Measurements from ENCODE around the gene SSNA1. TPM values are rescaled to one million over a fixed set of nuclear protein-coding genes. Genes with fewer than 3 reads are reported as not detected.

SSNA1 gene
- total RNA-seq, 4 donors from 2014 or later = 26.7 to 69.3 (median 55.8) TPM

DNA sequence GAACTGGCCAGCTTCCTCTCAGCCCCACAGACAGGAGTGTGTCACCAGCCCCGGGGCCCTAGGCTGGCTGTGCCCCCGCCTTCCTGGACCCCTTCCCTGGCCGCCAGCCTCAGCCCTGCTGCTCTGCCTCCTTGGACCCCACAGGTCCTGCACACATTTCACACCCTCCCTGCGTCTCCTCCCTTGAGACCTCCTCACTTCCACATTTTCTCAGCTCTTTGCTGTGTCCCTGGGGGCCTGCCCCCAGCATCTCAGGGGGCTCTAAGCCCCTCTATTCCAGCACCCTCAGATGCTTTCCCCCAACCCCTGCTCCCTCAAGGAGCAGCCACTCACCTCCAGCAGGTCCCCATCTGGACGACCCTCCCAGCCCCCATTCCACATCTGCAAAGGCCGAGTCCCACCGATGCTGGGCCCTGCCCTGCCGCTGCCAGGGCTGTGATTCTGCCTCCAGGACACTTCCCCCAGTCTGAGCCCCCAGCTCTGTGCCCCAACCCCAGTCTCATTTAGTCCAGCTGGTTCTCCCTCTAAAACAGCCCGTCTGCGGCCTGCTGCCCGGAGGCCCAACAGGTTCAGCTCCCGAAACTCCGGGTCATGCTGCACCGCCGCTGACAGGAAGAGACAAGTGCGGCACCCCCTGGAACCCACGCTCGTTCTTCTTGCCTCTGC lies 46.4 kb downstream of the SSNA1 start:
- TF ChIP-seq, protein P1, sequence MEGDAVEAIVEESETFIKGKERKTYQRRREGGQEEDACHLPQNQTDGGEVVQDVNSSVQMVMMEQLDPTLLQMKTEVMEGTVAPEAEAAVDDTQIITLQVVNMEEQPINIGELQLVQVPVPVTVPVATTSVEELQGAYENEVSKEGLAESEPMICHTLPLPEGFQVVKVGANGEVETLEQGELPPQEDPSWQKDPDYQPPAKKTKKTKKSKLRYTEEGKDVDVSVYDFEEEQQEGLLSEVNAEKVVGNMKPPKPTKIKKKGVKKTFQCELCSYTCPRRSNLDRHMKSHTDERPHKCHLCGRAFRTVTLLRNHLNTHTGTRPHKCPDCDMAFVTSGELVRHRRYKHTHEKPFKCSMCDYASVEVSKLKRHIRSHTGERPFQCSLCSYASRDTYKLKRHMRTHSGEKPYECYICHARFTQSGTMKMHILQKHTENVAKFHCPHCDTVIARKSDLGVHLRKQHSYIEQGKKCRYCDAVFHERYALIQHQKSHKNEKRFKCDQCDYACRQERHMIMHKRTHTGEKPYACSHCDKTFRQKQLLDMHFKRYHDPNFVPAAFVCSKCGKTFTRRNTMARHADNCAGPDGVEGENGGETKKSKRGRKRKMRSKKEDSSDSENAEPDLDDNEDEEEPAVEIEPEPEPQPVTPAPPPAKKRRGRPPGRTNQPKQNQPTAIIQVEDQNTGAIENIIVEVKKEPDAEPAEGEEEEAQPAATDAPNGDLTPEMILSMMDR (IDR thresholded peaks at IDR 0.05; ENCODE audit: low read depth) = no peak

DNA sequence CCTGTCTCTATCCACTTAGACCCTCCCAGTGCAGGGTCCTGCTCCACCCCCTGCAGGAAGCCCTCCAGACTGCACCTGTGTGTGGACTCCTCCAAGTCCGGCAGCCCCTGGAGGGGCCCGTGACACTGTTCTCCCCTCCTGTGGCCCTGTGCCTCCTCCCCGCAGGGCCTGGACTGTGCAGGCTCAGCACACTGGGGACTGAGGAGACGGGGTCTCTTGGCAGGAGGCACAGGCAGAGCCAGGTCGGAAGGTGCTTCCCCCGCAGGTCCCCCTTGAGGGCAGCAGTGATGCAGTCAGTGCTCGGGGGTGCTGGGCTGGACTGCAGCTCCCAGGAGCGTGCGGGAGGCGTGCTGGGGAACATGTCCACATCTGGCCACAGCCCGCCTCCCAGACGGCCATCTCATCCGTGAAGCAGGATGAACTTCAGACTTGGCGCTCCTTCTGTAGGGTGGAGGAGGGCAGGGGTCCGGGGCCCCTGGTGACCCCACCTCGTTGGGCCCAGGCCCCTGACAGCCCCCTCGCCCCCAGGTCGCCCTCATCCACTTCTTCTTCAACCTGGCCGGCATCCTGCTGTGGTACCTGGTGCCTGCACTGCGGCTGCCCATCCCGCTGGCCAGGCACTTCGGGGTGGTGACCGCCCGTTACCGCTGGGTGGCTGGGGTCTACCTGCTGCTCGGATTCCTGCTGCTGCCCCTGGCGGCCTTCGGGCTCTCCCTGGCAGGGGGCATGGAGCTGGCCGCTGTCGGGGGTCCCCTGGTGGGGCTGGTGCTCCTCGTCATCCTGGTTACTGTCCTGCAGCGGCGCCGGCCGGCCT lies 47.2 kb downstream of the SSNA1 start:
- TF ChIP-seq, protein P1 (IDR thresholded peaks at IDR 0.05; ENCODE audit: low read depth) = no peak

DNA sequence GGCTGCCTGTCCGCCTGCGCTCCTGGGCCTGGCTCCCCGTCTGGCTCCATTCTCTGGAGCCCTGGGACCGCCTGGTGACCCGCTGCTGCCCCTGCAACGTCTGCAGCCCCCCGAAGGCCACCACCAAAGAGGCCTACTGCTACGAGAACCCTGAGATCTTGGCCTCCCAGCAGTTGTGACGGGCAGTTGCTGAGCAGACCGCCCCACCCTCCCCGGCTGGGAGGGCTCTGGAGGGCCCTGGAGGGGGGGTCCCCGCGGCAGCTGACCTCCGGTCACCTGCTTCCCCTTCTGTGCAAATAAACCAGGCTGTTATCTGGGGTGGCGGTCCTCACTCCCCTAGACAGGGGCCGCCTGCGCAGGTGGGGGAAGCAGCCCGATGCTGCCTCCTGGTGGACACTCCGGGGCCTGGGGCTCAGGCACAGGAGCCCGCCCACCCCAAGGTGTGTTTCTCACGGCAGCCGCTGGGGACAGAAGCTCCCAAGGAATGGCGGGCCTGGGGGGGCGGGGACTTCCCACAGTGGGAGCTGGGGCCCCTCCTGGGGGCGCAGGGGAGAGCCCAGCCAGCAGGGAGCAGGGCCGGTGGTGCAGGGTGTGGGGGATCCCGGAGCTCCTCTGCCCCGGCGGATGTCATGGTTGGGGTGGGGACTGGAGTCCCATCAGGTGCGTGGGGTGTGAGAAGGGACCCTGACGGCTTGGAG lies 47.9 kb downstream of the SSNA1 start:
- TF ChIP-seq, protein P1 (IDR thresholded peaks at IDR 0.05; ENCODE audit: low read depth) = no peak

DNA sequence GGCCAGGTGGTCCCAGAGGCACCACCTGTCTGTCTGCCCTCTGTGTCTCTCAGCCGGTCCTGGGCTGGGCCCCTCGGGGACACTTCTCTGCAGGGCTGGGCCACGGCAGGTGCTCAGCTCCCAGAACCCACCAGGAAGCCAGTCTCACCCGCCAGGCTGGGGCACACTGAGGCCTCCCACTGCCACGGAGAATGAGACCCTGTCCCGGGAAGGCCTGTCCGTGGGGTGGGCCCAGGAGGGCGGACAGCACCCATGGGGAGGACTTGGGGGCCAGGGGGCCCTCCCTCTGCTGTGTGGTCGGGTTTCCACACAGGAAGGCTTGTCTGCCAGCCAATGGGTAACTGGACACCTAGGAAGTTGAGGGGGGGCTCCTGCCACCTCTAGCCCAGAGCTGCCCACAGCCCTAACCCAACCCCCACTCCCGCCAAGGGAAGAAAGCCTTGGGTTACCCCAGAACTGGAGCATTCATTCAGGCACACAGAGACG lies 48.5 kb downstream of the SSNA1 start:
- TF ChIP-seq, protein P1 (IDR thresholded peaks at IDR 0.05; ENCODE audit: low read depth) = no peak

DNA sequence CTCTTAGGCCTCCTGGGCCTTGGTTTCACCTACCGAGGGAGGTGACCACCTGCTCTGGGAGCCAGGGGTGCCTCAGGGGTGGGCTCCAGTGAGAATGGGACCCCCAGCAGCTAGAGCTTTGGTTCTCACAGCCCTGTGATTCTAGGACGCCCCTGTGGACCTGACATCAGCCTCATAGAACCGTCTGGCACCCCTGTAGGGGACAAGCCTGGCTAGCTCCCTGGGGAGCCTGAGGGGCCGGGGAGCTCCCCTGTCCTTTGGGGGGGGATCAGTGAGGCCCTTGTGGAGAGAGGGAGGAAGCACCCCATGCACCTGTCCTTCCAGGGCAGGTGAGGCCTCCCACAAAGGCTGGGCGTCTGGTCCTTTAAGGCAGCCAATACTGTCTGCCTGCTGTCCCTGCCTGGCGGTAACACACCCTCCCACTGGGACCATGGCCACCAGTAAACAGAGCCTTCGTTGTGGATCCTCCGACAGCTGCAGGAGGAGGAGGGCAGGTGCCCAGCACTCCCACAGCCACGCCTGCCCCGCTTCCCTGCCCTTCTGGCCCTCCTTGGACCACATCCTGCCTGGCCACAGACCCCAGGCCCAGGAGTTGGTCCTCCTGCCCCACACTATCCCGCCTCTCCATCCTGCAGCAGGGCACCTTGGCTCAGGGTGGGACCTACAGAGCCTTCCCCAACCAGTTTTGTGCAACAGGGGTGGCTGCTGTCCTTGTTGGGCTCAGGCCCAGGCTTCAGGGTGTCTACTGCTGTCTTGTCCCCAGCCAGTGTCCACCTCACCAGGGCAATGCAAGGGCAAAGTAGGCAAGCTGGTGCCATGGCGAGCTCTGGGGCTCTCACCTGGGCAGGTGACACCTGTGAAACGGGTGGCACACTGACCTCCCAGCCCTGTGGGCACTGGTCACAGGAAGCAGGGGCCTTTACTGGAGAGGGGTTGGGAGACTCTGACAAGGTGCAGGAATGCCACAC lies 49.6 kb downstream of the SSNA1 start:
- TF ChIP-seq, protein P1 (IDR thresholded peaks at IDR 0.05; ENCODE audit: low read depth) = no peak

Small RNAs within 50 kb of the gene (small RNA-seq; reads per million reads assigned to genes)
- not detected for gene MIR3621

Other genes starting within 250 kb of the SSNA1 start
- gene FBXW5, start 243.9 kb upstream of the SSNA1 start, total RNA-seq = 100 to 1,000 TPM in 3 of 4 donors, 10 to 100 TPM in 1; 87.9 to 363 (median 126) TPM
- gene C8G, start 243.4 kb upstream of the SSNA1 start, total RNA-seq = 1 to 10 TPM in 1 of 4 donors, not detected in 3; 2.6 TPM
- not detected for gene LCN12, start 236.4 kb upstream of the SSNA1 start, total RNA-seq
- 10 to 100 TPM; 15.5 to 57.3 (median 26.8) TPM for gene PTGDS, start 211.2 kb upstream of the SSNA1 start, total RNA-seq
- gene LCNL1, start 205.7 kb upstream of the SSNA1 start, total RNA-seq = not detected
- gene PAXX, start 196.3 kb upstream of the SSNA1 start, total RNA-seq = 10 to 100 TPM in 3 of 4 donors, 1 to 10 TPM in 1; 5.1 to 30.6 (median 26.9) TPM
- 1 to 10 TPM in 2 of 4 donors, not detected in 2; 1.8 to 2.2 TPM for gene CLIC3, start 192.1 kb upstream of the SSNA1 start, total RNA-seq
- 10 to 100 TPM; 13.5 to 58.6 (median 19.3) TPM for gene ABCA2, start 160.4 kb upstream of the SSNA1 start, total RNA-seq
- under 1 TPM in 2 of 4 donors, not detected in 2; 0.22 to 0.34 TPM for gene FUT7, start 156.6 kb upstream of the SSNA1 start, total RNA-seq
- 10 to 100 TPM; 17.5 to 61.6 (median 29.8) TPM for gene NPDC1, start 142.5 kb upstream of the SSNA1 start, total RNA-seq
- gene ENTPD2, start 134.6 kb upstream of the SSNA1 start, total RNA-seq = not detected
- gene SAPCD2, start 118.1 kb upstream of the SSNA1 start, total RNA-seq = under 1 TPM in 3 of 4 donors, not detected in 1; 0.19 to 0.66 (median 0.51) TPM
- gene UAP1L1, start 111.2 kb upstream of the SSNA1 start, total RNA-seq = 10 to 100 TPM in 3 of 4 donors, 1 to 10 TPM in 1; 6.7 to 14.8 (median 11.2) TPM
- gene MAN1B1, start 101.7 kb upstream of the SSNA1 start, total RNA-seq = 10 to 100 TPM; 19.1 to 61.9 (median 47.8) TPM
- 100 to 1,000 TPM in 3 of 4 donors, 10 to 100 TPM in 1; 57.4 to 135 (median 117) TPM for gene DPP7, start 73.9 kb upstream of the SSNA1 start, total RNA-seq
- not detected for gene GRIN1, start 49.5 kb upstream of the SSNA1 start, total RNA-seq
- gene LRRC26, start 18.6 kb upstream of the SSNA1 start, total RNA-seq = not detected
- gene TMEM210, start 16.6 kb upstream of the SSNA1 start, total RNA-seq = not detected
- gene ANAPC2, start 116 bp upstream of the SSNA1 start, total RNA-seq = 10 to 100 TPM; 11.6 to 53.1 (median 22.6) TPM
- 10 to 100 TPM in 1 of 4 donors, 1 to 10 TPM in 3; 1.8 to 10.5 (median 4.9) TPM for gene TPRN, start 12.1 kb downstream of the SSNA1 start, total RNA-seq
- gene TMEM203, start 17.0 kb downstream of the SSNA1 start, total RNA-seq = 10 to 100 TPM; 19.9 to 29.7 (median 22.7) TPM
- 1 to 10 TPM; 2.6 to 6.2 (median 3.7) TPM for gene NDOR1, start 17.0 kb downstream of the SSNA1 start, total RNA-seq
- 1 to 10 TPM in 2 of 4 donors, under 1 TPM in 1, not detected in 1; 0.88 to 2.4 (median 1.9) TPM for gene RNF208, start 33.6 kb downstream of the SSNA1 start, total RNA-seq
- gene CYSRT1, start 36.5 kb downstream of the SSNA1 start, total RNA-seq = under 1 TPM in 1 of 4 donors, not detected in 3; 0.34 TPM
- not detected for gene RNF224, start 38.8 kb downstream of the SSNA1 start, total RNA-seq
- not detected for gene SLC34A3, start 42.2 kb downstream of the SSNA1 start, total RNA-seq
- 100 to 1,000 TPM in 2 of 4 donors, 10 to 100 TPM in 2; 92.0 to 213 (median 150) TPM for gene TUBB4B, start 52.6 kb downstream of the SSNA1 start, total RNA-seq
- gene STPG3, start 62.6 kb downstream of the SSNA1 start, total RNA-seq = not detected
- gene NELFB, start 66.7 kb downstream of the SSNA1 start, total RNA-seq = 10 to 100 TPM; 19.4 to 37.0 (median 30.8) TPM
- gene TOR4A, start 89.0 kb downstream of the SSNA1 start, total RNA-seq = 1 to 10 TPM; 3.3 to 9.0 (median 6.6) TPM
- 10 to 100 TPM in 1 of 4 donors, 1 to 10 TPM in 2, under 1 TPM in 1; 0.51 to 11.5 (median 2.9) TPM for gene NRARP, start 113.6 kb downstream of the SSNA1 start, total RNA-seq
- 10 to 100 TPM in 2 of 4 donors, 1 to 10 TPM in 2; 7.5 to 44.6 (median 10.5) TPM for gene EXD3, start 234.5 kb downstream of the SSNA1 start, total RNA-seq
- 1 to 10 TPM; 1.4 to 5.3 (median 2.4) TPM for gene NOXA1, start 234.7 kb downstream of the SSNA1 start, total RNA-seq